GM23338 (cell line): ENCODE measurements around the gene SCIN. TPM values are rescaled to one million over a fixed set of nuclear protein-coding genes. Genes with fewer than 3 reads are reported as not detected.

Experiments used
- ATAC-seq: fragments of 200-7000 bp; cut with Tn5 transposase; 3 replicates; pipeline ENCODE4 v1.9.1; 2020
- DNase-seq: peaks from one replicate; pipeline ENCODE4 v3.0.0-alpha.2; 2015; ENCODE audit warnings: low spot score
- H2AFZ ChIP-seq: fragments of 200-600 bp; sonication (generic); 2 replicates; pipeline ENCODE4 v1.8.0; 2016; ENCODE audit warnings: antibody characterized with exemption, mild to moderate bottlenecking, moderate library complexity
- H3F3A ChIP-seq: fragments of 200-600 bp; sonication (generic); replicated peaks from 2 replicates; pipeline ENCODE4 v1.8.0; 2017; ENCODE audit warnings: antibody characterized with exemption, mixed run types, low read depth
- H3K27ac ChIP-seq: fragments of 200-600 bp; sonication (generic); 2 replicates; pipeline ENCODE4 v1.6.1; 2016; ENCODE audit warnings: low read depth
- H3K27me3 ChIP-seq: fragments of 200-600 bp; sonication (generic); 2 replicates; pipeline ENCODE4 v1.8.0; 2016; ENCODE audit warnings: mild to moderate bottlenecking, mixed run types, moderate library complexity; ENCODE audit not compliant: insufficient read depth
- H3K36me3 ChIP-seq: fragments of 200-600 bp; sonication (generic); 2 replicates; pipeline ENCODE4 v1.8.0; 2016; ENCODE audit warnings: mild to moderate bottlenecking; ENCODE audit not compliant: insufficient read depth
- H3K4me1 ChIP-seq: fragments of 200-600 bp; sonication (generic); 2 replicates; pipeline ENCODE4 v1.8.0; 2016; ENCODE audit warnings: mild to moderate bottlenecking, moderate library complexity; ENCODE audit not compliant: insufficient read depth
- H3K4me2 ChIP-seq: fragments of 200-600 bp; sonication (generic); 2 replicates; pipeline ENCODE4 v1.7.1; 2017; ENCODE audit warnings: mixed run types
- H3K4me3 ChIP-seq: fragments of 200-600 bp; sonication (generic); 2 replicates; pipeline ENCODE4 v1.6.1; 2016; ENCODE audit warnings: mixed run types
- H3K79me2 ChIP-seq: fragments of 200-600 bp; sonication (generic); replicated peaks from 2 replicates; pipeline ENCODE4 v1.8.0; 2017; ENCODE audit warnings: mild to moderate bottlenecking; ENCODE audit not compliant: insufficient read depth
- H3K9me2 ChIP-seq: fragments of 200-600 bp; sonication (generic); 2 replicates; pipeline ENCODE4 v1.8.0; 2017; ENCODE audit not compliant: insufficient read depth
- H4K20me1 ChIP-seq: fragments of 200-600 bp; sonication (generic); replicated peaks from 2 replicates; pipeline ENCODE4 v1.8.0; 2017; ENCODE audit warnings: mild to moderate bottlenecking; ENCODE audit not compliant: insufficient read depth
- H3K27ac Mint-ChIP-seq: 2 replicates; pipeline ENCODE4 v1.8.0; 2020; ENCODE audit warnings: inconsistent platforms, mild to moderate bottlenecking, moderate library complexity, mixed read lengths
- H3K27me3 Mint-ChIP-seq: 3 replicates; pipeline ENCODE4 v1.8.0; 2022; ENCODE audit warnings: low read depth, mild to moderate bottlenecking, moderate library complexity, mixed read lengths, inconsistent platforms; ENCODE audit not compliant: insufficient read depth, poor library complexity
- H3K36me3 Mint-ChIP-seq: 3 replicates; pipeline ENCODE4 v1.8.0; 2021; ENCODE audit warnings: low read depth, mild to moderate bottlenecking, inconsistent platforms, moderate library complexity, mixed read lengths
- H3K4me1 Mint-ChIP-seq: 3 replicates; pipeline ENCODE4 v1.8.0; 2020; ENCODE audit warnings: mild to moderate bottlenecking, inconsistent platforms, mixed read lengths
- H3K4me3 Mint-ChIP-seq: 3 replicates; pipeline ENCODE4 v1.8.0; 2021; ENCODE audit warnings: moderate library complexity, mild to moderate bottlenecking, inconsistent platforms, mixed read lengths
- H3K9me3 Mint-ChIP-seq: 3 replicates; pipeline ENCODE4 v1.8.0; 2020; ENCODE audit warnings: moderate library complexity, mild to moderate bottlenecking, inconsistent platforms, mixed read lengths
- CTCF ChIP-seq, 2 experiments: fragments of 200-600 bp in 1 of 2; sonication (generic) in 1 of 2; conservative IDR thresholded peaks; 2 replicates each; pipeline versions ENCODE4 v1.5.1 to v1.6.1; 2016 to 2017; ENCODE audit warnings: antibody characterized with exemption in 2 of 2, low read depth in 2 of 2, mild to moderate bottlenecking in 2 of 2, moderate library complexity in 1 of 2
- EZH2phosphoT487 ChIP-seq: fragments of 200-600 bp; sonication (generic); IDR thresholded peaks from one replicate; pipeline ENCODE4 v1.8.1; 2018; ENCODE audit warnings: antibody characterized with exemption; ENCODE audit not compliant: unreplicated experiment
- NANOG ChIP-seq: IDR thresholded peaks from 2 replicates; pipeline ENCODE4 v1.6.1; 2016; ENCODE audit warnings: antibody characterized with exemption, borderline replicate concordance
- ZNF462 ChIP-seq: fragments of 250-450 bp; sonication (Bioruptor Pico); IDR thresholded peaks from 2 replicates; pipeline ENCODE4 v1.5.0; 2020; ENCODE audit warnings: mild to moderate bottlenecking, moderate library complexity
- polyA plus RNA-seq: library from polyadenylated mRNA; unstranded; fragments of >200 nt; fragmentation: Nextera tagmentation; extraction: Ambion mirVana; gene quantifications from 2 replicates; pipeline ENCODE4 v1.2.1, GENCODE V29; 2016
- total RNA-seq: library from RNA; depleted of rRNA; stranded (reverse); fragments of >200 nt; shearing (Covaris generic); gene quantifications from 2 replicates; pipeline ENCODE4 v1.2.3, GENCODE V29; 2014

The SCIN gene
- total and polyA plus RNA-seq, 2 experiments from 2014 or later, result 0.80 to 0.92 TPM

DNA sequence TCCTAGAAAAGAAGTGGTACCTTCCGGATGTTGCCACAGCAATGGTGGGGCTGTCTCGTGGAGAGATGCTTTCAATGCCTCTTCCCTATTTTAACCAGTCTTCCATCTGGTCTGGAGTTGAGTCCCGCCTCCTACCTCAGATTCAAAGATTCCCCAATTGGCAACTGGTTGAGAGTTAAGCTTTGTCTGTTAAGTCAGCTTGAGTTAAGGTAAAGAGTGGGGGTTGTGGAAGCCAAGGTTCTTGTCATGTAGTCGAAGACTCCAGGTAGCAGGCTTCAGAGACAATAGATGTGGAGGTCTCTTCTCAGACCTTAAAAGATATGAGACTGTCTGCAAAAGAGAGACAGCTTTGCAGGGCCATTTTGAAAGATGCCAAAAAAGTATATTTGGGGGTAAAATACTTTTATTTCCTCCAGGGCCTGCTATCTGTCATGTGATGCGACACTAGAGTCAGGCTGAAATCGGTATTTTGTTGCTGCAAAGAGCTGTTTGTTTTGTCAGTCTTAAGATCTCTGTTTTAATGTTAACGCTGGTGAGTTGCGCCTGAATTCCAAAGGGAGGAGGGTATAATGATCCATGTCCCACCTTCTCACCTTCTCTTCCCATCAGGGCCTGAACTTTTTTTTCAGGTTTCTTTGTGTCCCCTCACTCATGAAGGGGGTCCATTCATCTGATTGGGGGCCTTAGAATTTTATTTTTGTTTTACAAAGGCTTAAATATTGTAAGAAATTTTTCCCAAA lies 40.4 kb upstream of the SCIN start:
- H3F3A ChIP-seq, result no peaks in the 10 kb centered on the region
- H3K9me3 Mint-ChIP-seq, result peaks cover 6% of the 10 kb centered on the region
- no peaks in the 10 kb centered on the region for H3K36me3 ChIP-seq
- no peaks in the 10 kb centered on the region for H3K79me2 ChIP-seq
- ATAC-seq (peak; percentile 80), DNase-seq (peak; percentile 60)
- H3K4me3 Mint-ChIP-seq, result no peak overlapping the region
- no peaks in the 10 kb centered on the region for H3K27me3 ChIP-seq
- peaks cover 3% of the 10 kb centered on the region for H3K27me3 Mint-ChIP-seq
- H3K27ac Mint-ChIP-seq, result 0 out of 2 replicates have a peak overlapping the region, but pooled peaks have one; percentile 65
- peak overlapping the region; percentile 6 for H3K4me2 ChIP-seq
- peak overlapping the region; percentile 43; the same call in 1 of the 2 replicates for H3K27ac ChIP-seq
- TF ChIP-seq NANOG, result peak; percentile 2; the same call in 1 of the 2 replicates
- 0 out of 2 replicates have a peak, but pooled peaks have one; percentile 3 for TF ChIP-seq ZNF462 (CRISPR knock-in tag)
- TF ChIP-seq EZH2phosphoT487, result no peak
- no peak for TF ChIP-seq CTCF (conservative IDR thresholded peaks at IDR 0.05; ENCODE audit: low read depth in 2 of 2)
- no peaks in the 10 kb centered on the region for H4K20me1 ChIP-seq
- H3K4me1 ChIP-seq, result peaks cover 18% of the 10 kb centered on the region
- H3K36me3 Mint-ChIP-seq, result peaks cover 6% of the 10 kb centered on the region
- H2AFZ ChIP-seq, result peak overlapping the region; percentile 14; the same call in 1 of the 2 replicates
- no peaks in the 10 kb centered on the region; the same call in 1 of the 2 replicates for H3K9me2 ChIP-seq
- H3K4me1 Mint-ChIP-seq, result peaks cover 16% of the 10 kb centered on the region
- H3K4me3 ChIP-seq, result no peak overlapping the region
